ENCODE measurements around the gene LRRC51.

- peak; percentile 33 for TF ChIP-seq CTCF (conservative IDR thresholded peaks at IDR 0.05; ENCODE audit: low read length)
- TF ChIP-seq EZH2phosphoT487 (IDR thresholded peaks at IDR 0.05; ENCODE audit: borderline replicate concordance): no peak
Measured at GRCh38 chr11:72103754-72104167, 23.1 kb downstream of the LRRC51 start.
